Measurements from ENCODE around the gene SF3B5. TPM values are rescaled to one million over a fixed set of nuclear protein-coding genes. Genes with fewer than 3 reads are reported as not detected.
"Not testable (repeated sequence)": the region's sequence is repeated elsewhere in the genome, so short reads cannot be mapped to it uniquely, and the experiment has no call there.

SF3B5 gene
- total RNA-seq, 1 donor: 78.6 TPM

GRCh38 chr6:144094731-144095133, 641 bp downstream of the SF3B5 start:
- no peak for DNase-seq (ENCODE audit: low read depth)
- no peak for TF ChIP-seq CTCF (IDR thresholded peaks at IDR 0.05; ENCODE audit: insufficient read depth, low read depth, low read length)
- H3K4me3 ChIP-seq (ENCODE audit: low read depth, low read length): peak overlapping the region; percentile 99

GRCh38 chr6:144093658-144094057, 1.7 kb downstream of the SF3B5 start:
- no peak for TF ChIP-seq CTCF (IDR thresholded peaks at IDR 0.05; ENCODE audit: insufficient read depth, low read depth, low read length)
- no peak overlapping the region for H3K4me3 ChIP-seq (ENCODE audit: low read depth, low read length)
- DNase-seq (ENCODE audit: low read depth): no peak

- no peak overlapping the region for H3K4me3 ChIP-seq (ENCODE audit: low read depth, low read length)
- DNase-seq (ENCODE audit: low read depth): no peak
- TF ChIP-seq CTCF (IDR thresholded peaks at IDR 0.05; ENCODE audit: insufficient read depth, low read depth, low read length): no peak
Measured at GRCh38 chr6:144093236-144093635, 2.1 kb downstream of the SF3B5 start.

DNA sequence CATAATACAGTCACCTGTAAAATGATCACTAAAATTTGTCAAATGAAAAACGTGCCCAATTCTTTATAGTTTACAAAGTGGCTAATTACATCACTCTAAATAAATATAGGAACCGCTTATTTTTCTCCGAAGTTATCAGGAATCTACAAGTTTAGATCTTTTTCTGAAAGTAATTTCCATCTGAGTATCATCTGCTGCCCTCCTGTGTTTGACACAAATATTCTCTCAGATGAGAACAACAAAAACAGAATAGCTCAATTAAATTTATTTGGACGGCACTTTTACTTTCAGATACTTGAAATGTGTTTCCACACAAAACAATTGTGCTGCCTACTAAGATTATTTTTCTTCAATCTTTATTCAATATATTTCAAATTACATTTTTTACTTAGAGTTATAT, 5.0 kb downstream of the SF3B5 start:
- no peak overlapping the region for H3K4me3 ChIP-seq (ENCODE audit: low read depth, low read length)
- no peak for TF ChIP-seq CTCF (IDR thresholded peaks at IDR 0.05; ENCODE audit: insufficient read depth, low read depth, low read length)
- DNase-seq (ENCODE audit: low read depth): no peak

DNA sequence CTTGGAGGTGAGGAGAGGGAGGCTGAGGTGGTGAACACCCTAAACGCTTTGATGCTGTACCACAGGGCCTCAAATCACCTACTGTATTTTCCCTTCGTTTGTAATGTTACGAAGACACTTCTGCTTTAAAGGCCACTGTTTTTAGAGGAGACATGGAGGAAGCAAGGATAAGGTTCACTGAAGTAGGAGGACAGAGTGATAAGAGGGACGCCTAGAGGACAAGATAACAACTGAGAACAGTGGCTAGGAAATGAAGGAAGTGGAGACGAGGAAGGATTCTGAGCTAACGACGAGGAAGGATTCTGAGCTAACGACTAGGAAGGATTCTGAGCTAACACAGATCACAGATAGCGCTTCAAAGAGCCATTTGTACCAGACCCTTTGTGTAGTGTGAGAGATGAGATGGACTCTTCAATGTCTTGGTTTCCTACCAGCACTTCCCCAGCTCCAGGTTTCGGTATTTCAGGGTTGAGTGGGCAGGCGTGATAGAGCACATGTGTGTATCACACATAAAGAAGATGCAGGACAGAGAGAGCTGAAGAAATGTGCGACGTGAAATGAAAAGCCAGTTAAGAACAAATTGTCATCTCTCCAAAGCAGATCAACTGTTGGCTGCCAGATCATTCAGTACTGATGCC, 7.5 kb downstream of the SF3B5 start:
- H3K4me3 ChIP-seq (ENCODE audit: low read depth, low read length): no peak overlapping the region
- DNase-seq (ENCODE audit: low read depth): no peak
- no peak for TF ChIP-seq CTCF (IDR thresholded peaks at IDR 0.05; ENCODE audit: insufficient read depth, low read depth, low read length)

GRCh38 chr6:144086959-144087358, 8.4 kb downstream of the SF3B5 start:
- no peak for DNase-seq (ENCODE audit: low read depth)
- no peak for TF ChIP-seq CTCF (IDR thresholded peaks at IDR 0.05; ENCODE audit: insufficient read depth, low read depth, low read length)
- no peak overlapping the region for H3K4me3 ChIP-seq (ENCODE audit: low read depth, low read length)

DNA sequence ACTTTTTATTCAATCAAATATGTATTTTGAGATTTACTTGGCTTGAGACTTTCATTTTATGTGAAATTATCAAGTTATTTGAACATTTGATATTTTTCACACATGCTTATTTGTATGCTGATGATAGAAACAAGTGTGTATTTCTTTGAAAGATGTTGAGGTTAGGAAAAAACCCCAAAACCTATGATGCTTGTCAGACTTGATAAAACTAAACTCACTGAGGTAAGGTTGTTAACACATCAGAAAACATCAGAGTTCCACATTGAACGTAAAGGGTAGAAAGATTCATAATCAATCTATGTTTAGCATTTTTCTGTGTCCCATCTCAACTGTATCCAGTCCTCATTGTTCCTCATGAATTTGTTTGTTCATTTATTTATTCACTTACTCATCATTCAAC, 12.2 kb downstream of the SF3B5 start:
- no peak overlapping the region for H3K4me3 ChIP-seq (ENCODE audit: low read depth, low read length)
- TF ChIP-seq CTCF (IDR thresholded peaks at IDR 0.05; ENCODE audit: insufficient read depth, low read depth, low read length): no peak
- DNase-seq (ENCODE audit: low read depth): no peak

DNA sequence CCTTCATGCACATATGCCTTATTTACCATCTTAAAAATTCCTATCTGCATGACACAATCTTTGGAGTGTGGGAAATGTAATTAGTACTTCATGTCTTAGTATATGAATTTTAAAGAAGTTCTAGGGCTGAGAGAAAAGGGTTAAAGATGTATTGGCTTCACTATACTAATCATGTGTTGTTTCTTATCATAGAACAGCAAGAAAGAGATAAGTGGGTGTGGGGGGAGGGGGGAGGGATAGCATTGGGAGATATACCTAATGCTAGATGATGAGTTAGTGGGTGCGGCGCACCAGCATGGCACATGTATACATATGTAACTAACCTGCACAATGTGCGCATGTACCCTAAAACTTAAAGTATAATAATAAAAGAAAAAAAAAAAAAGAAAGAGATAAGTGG, 13.0 kb downstream of the SF3B5 start:
- H3K4me3 ChIP-seq (ENCODE audit: low read depth, low read length); DNase-seq (ENCODE audit: low read depth): not testable (repeated sequence)

All from fibroblast of villous mesenchyme (primary cell).